Central memory CD8-positive, alpha-beta T cell (primary cell): ENCODE data around the gene OR3A2.
"Not testable (repeated sequence)": the region's sequence is repeated elsewhere in the genome, so short reads cannot be mapped to it uniquely, and the experiment has no call there.

Experiments used
- ATAC-seq: fragments of 150-1000 bp; cut with Tn5 transposase; replicated peaks from 2 replicates; pipeline ENCODE4 v1.10.0; 2022; ENCODE audit warnings: mild to moderate bottlenecking, moderate FRiP score, moderate number of reproducible peaks; ENCODE audit not compliant: poor library complexity, severe bottlenecking; ENCODE audit errors: extremely low read depth
- DNase-seq, 2 donors: peaks; one replicate each; pipeline ENCODE4 v3.0.0; 2021; ENCODE audit warnings: low spot score in 2 of 2
- H3K27ac Mint-ChIP-seq: one replicate; pipeline ENCODE4 v1.8.0; 2022; ENCODE audit warnings: low read depth, mild to moderate bottlenecking, moderate library complexity, mixed read lengths
- H3K27me3 Mint-ChIP-seq: one replicate; pipeline ENCODE4 v1.8.0; 2022; ENCODE audit warnings: mixed read lengths
- H3K36me3 Mint-ChIP-seq: one replicate; pipeline ENCODE4 v1.8.0; 2022; ENCODE audit warnings: mild to moderate bottlenecking, moderate library complexity, mixed read lengths; ENCODE audit not compliant: insufficient read depth
- H3K4me1 Mint-ChIP-seq: one replicate; pipeline ENCODE4 v1.8.0; 2022; ENCODE audit warnings: mixed read lengths
- H3K4me3 Mint-ChIP-seq: one replicate; pipeline ENCODE4 v1.8.0; 2022; ENCODE audit warnings: mild to moderate bottlenecking, moderate library complexity, mixed read lengths
- H3K9me3 Mint-ChIP-seq: one replicate; pipeline ENCODE4 v1.8.0; 2022; ENCODE audit warnings: mixed read lengths

Gene OR3A2

DNA sequence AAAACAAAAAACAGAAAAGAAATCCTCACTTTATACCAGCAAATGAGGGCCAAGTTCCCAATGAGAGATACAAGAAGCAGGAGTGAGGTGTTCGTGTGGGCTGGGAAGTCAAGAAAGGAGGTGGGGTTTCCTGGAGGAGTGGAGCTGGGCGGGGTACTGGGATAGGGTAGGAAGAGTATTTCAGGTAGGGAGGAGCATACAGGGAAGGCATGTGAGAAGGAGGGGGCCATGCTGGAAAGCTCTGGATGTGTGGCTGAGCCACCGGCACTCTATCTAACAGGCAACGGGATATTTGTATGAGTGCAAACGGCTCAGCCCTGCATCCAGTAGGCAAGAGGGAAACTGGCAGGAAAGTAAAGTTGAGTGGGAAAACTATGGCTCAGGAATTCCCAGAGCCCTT is 4.2 kb downstream of the OR3A2 start:
- Mint-ChIP-seq H3K36me3 (no peaks in the 10 kb centered on the region), H3K27ac (no peak overlapping the region), H3K9me3 (no peaks in the 10 kb centered on the region), H3K4me1 (no peaks in the 10 kb centered on the region), H3K4me3 (no peak overlapping the region), H3K27me3 (peaks cover 83% of the 10 kb centered on the region)
- ATAC-seq = no peak
- DNase-seq = no peak

DNA sequence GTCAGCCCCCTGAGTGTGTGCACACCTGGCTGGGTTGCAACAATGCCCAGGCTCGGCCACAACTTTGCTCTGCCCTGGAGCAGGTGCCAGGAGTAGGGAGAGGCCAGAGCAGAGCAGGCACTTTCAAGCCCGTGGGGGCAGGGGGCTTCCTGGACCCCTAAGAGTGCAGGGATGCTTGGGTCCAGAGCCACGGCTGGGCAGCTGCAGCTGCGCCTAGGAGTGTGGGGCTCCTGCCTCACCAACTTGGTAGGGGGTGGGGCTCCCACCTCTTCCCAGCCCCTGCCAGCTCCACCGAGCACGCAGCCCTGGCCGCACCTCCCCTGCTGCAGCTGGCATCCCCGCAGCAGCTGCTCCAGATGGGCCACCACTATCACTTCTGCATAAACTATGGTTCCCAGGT is 7.8 kb downstream of the OR3A2 start:
- DNase-seq (no peak), ATAC-seq (no peak)
- Mint-ChIP-seq H3K27me3 (peaks cover 70% of the 10 kb centered on the region), H3K4me3 (no peak overlapping the region), H3K36me3 (no peaks in the 10 kb centered on the region), H3K27ac (no peak overlapping the region), H3K4me1 (no peaks in the 10 kb centered on the region), H3K9me3 (no peaks in the 10 kb centered on the region)

DNA sequence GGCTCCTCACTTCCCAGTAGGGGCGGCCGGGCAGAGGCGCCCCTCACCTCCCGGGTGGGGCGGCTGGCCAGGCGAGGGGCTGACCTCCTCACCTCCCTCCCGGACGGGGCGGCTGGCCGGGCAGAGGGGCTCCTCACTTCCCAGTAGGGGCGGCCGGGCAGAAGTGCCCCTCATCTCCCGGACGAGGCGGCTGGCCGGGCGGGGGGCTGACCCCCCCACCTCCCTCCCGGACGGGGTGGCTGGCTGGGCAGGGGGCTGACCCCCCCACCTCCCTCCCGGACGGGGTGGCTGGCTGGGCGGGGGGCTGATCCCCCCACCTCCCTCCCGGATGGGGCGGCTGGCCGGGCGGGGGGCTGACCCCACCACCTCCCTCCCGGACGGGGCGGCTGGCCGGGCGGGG is 14.9 kb downstream of the OR3A2 start:
- H3K27me3 Mint-ChIP-seq = peaks cover 54% of the 10 kb centered on the region
- not testable (repeated sequence) for H3K4me3 Mint-ChIP-seq, ATAC-seq, H3K27ac Mint-ChIP-seq, H3K9me3 Mint-ChIP-seq, H3K4me1 Mint-ChIP-seq, H3K36me3 Mint-ChIP-seq, DNase-seq

DNA sequence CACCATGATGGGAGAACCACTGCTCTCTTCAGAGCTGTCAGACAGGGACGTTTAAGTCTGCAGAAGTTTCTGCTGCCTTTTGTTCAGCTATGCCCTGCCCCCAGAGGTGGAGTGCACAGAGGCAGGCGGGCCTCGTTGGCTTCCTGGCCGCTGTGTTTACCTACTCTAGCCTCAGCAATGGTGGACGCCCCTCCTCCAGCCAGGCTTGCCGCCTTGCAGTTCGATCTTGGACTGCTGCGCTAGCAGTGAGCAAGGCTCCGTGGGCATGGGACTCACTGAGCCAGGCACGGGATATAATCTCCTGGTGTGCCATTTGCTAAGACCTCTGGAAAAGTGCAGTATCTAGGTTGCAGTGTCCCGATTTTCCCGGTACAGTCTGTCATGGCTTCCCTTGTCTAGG is 43.3 kb downstream of the OR3A2 start:
- not testable (repeated sequence) for ATAC-seq, H3K36me3 Mint-ChIP-seq, H3K27ac Mint-ChIP-seq, H3K4me3 Mint-ChIP-seq, H3K4me1 Mint-ChIP-seq, H3K9me3 Mint-ChIP-seq, DNase-seq
- peaks cover 69% of the 10 kb centered on the region for H3K27me3 Mint-ChIP-seq

DNA sequence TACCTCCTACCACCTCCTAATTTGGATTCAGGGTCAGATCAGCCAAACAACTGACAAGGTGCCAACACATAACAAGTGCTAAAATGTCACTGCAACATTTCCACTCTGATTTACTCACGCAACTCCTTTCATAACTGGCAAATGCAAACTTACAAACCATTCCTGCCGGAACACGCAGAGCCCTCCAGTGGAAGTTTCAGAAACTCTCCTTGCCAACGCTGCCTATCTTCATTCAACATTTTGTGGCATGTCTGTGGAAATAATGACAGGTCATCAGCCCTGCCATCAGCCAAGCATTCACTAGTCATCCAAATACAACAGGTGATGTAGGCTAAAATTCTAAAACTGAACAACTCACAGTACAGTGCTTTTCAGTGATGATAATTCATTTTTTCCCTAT is 50.2 kb downstream of the OR3A2 start:
- H3K27ac Mint-ChIP-seq = no peak overlapping the region
- no peak for ATAC-seq
- H3K36me3 Mint-ChIP-seq = no peaks in the 10 kb centered on the region
- H3K4me3 Mint-ChIP-seq = no peak overlapping the region
- peaks cover 10% of the 10 kb centered on the region for H3K9me3 Mint-ChIP-seq
- DNase-seq = no peak
- no peaks in the 10 kb centered on the region for H3K4me1 Mint-ChIP-seq
- H3K27me3 Mint-ChIP-seq = peaks cover 51% of the 10 kb centered on the region

DNA sequence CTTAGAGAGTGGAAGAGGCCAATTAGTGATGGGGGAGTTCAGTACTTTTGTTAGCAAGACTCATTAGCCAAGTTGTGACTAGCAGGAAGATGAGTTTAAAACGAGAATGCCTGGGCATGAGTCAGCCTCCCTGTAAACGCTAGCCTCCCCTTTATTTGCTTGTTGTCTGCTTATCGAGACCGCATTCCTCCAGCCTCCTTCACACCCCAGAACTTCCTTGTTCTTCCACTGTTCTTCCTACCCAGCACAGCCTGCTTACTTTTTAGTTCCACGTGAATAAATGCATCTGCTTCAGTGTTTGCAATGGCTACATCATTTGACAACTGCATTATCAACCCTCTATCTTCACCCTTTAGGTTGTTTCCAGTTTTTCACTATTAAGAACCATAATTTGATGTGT is 67.8 kb downstream of the OR3A2 start:
- Mint-ChIP-seq H3K27me3 (peaks cover 28% of the 10 kb centered on the region), H3K4me3 (no peak overlapping the region), H3K9me3 (no peaks in the 10 kb centered on the region), H3K4me1 (no peaks in the 10 kb centered on the region), H3K27ac (no peak overlapping the region), H3K36me3 (no peaks in the 10 kb centered on the region)
- ATAC-seq = no peak
- no peak for DNase-seq

DNA sequence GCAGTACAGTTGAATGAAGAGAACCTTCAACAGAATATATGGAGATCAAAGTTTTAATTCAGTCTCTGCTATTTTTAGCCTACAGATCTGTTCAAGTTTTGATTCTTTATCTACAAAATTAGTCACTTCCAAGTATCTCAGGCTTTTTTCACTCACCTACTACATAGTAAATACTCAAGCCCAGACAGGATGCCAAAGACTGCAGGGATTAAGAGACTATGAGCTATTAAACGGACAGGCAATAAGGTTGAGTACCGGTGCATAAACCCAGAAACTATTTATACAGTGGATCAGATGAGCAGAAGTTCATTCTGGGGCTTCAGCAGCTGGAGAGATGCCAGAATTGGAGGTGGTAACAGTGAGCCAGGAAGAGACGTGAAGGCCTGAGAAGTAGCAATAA is 69.3 kb downstream of the OR3A2 start:
- ATAC-seq = no peak
- no peaks in the 10 kb centered on the region for H3K9me3 Mint-ChIP-seq
- no peak overlapping the region for H3K27ac Mint-ChIP-seq
- peaks cover 23% of the 10 kb centered on the region for H3K27me3 Mint-ChIP-seq
- no peaks in the 10 kb centered on the region for H3K36me3 Mint-ChIP-seq
- DNase-seq = no peak
- H3K4me1 Mint-ChIP-seq = no peaks in the 10 kb centered on the region
- no peak overlapping the region for H3K4me3 Mint-ChIP-seq

DNA sequence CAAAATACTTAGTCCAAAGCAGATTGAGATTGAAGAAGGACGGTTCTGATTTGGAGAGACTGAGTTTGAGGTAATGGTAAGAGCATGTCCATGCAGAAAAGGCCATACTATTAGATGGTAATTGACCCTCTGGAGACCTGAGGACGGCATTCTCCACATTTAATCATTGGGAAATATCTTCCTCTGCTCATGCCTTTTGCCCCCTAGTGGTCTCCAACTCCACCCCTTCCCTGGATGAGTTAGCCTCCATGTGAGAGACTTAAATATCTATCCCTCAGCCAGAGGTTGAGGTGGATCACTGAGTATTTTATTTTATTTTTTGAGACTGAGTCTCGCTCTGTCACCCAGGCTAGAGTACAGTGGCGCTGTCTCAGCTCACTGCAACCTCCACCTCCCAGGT is 77.5 kb downstream of the OR3A2 start:
- no peaks in the 10 kb centered on the region for H3K36me3 Mint-ChIP-seq
- no peak for DNase-seq
- no peaks in the 10 kb centered on the region for H3K4me1 Mint-ChIP-seq
- no peak overlapping the region for H3K4me3 Mint-ChIP-seq
- no peak overlapping the region for H3K27ac Mint-ChIP-seq
- no peak for ATAC-seq
- no peaks in the 10 kb centered on the region for H3K9me3 Mint-ChIP-seq
- peaks cover 45% of the 10 kb centered on the region for H3K27me3 Mint-ChIP-seq

DNA sequence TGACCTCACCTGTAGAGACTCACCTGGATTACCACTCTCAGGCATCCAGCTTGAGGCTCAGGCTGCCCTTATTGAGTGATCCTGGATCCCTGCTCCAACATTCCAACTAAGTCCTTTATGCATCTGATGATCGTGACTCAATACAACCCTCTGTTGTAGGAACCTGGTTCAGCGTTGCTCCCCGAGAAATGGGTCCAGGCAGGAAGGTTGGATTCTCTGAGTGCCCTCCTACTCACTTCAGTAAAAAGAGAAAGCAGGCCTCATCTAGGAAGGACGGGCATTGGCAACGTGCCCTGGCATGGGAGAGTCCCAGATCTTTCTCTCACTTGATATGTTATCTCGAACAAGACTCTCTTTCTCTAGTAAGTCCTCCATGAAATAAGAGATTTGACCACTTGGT is 87.8 kb downstream of the OR3A2 start, which contains the start of gene OR3A1:
Gene OR3A1, minus strand, starts transcription at position 101 of the 400 bp plus-strand sequence. CDS start 5,778 bp downstream, outside the sequence.
- DNase-seq = no peak
- peaks cover 3% of the 10 kb centered on the region for H3K36me3 Mint-ChIP-seq

DNA sequence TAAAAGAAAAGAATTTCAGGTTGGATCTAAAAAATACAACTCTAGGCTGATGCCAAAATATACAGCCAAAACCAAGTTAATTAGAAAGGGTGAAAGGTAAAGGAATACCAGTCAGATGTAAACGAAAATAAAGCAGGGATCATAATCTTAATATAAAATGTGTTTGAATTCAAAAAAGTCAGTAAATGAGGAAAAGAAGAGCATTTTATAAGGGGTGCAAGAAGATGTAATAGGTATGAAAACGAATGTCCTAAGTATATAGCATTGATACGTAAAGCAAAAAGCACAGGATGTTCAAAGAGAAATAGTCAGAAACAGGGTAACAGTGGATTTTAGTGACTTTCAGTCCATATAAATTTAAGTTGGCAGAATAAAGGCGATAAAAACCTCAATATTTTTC is 90.5 kb downstream of the OR3A2 start:
- ATAC-seq (no peak), DNase-seq (no peak)
- Mint-ChIP-seq H3K4me3 (no peak overlapping the region), H3K36me3 (peaks cover 2% of the 10 kb centered on the region), H3K9me3 (no peaks in the 10 kb centered on the region), H3K4me1 (no peaks in the 10 kb centered on the region), H3K27me3 (peaks cover 73% of the 10 kb centered on the region), H3K27ac (no peak overlapping the region)

More for the DNA sequence above, 87.8 kb downstream of the OR3A2 start, which contains the start of gene OR3A1:
- Mint-ChIP-seq H3K27ac (no peak within 1 kb of the TSS), H3K9me3 (no peaks in the 10 kb centered on the region), H3K4me3 (no peak within 1 kb of the TSS), H3K27me3 (peaks cover 63% of the 10 kb centered on the region), H3K4me1 (no peaks in the 10 kb centered on the region)
- ATAC-seq = no peak

DNA sequence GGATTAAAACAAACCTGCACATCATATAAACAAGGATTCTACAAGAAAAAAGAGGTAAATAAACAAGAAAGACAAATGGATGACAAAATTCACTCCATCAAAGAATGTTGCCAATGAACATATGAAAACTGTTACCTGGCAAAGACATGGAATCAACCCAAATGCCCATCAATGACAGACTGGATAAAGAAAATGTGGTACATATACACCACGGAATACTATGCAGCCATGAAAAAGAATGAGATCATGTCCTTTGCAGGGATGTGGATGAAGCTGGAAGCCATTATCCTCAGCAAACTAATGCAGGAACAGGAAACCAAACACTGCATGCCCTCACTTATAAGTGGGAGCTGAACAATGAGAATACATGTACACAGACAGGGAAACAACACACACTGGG is 92.6 kb downstream of the OR3A2 start:
- H3K36me3 Mint-ChIP-seq, H3K9me3 Mint-ChIP-seq, H3K4me3 Mint-ChIP-seq, ATAC-seq, H3K4me1 Mint-ChIP-seq, H3K27ac Mint-ChIP-seq, DNase-seq: not testable (repeated sequence)
- H3K27me3 Mint-ChIP-seq = peaks cover 88% of the 10 kb centered on the region

DNA sequence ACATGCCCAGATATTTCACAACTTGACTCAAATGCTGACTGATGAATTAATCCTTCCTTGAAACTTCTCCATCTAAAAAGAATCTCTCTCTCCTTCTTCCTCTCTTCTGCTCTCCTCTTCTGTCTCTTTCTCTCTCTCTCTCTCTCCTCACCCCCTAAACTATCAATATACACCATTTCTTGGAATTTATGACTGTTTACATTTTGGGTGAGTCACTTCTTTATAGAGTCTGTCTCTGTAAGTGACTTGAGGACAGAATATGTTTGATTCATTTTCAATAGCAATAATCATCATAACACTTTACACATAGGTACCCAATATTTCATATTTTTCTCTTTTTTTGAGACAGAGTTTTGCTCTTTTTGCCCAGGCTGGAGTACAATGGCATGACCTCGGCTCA is 103.2 kb downstream of the OR3A2 start:
- Mint-ChIP-seq H3K27me3 (peaks cover 49% of the 10 kb centered on the region), H3K9me3 (peaks cover 4% of the 10 kb centered on the region), H3K27ac (no peak overlapping the region), H3K4me3 (no peak overlapping the region), H3K4me1 (no peaks in the 10 kb centered on the region), H3K36me3 (no peaks in the 10 kb centered on the region)
- ATAC-seq (no peak), DNase-seq (no peak)

DNA sequence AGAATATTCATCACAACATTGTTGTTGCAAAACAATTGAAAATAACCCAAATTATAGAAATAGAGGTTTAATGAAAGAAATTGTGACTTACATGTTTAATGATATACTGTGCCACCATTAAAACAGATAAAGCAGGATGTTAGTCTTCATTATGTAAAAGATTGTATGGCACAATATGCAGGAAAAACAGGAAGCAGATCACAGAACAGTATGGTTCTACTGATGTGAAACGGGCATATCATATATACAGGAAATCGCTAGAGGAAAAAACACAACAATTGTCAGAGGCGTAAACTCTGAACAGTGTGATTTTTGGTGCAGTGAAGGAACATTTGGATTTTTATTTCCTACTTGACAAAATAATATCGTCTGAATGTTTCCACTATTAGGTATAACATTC is 110.0 kb downstream of the OR3A2 start:
- H3K27me3 Mint-ChIP-seq = peaks cover 34% of the 10 kb centered on the region
- H3K4me1 Mint-ChIP-seq = no peaks in the 10 kb centered on the region
- H3K4me3 Mint-ChIP-seq = no peak overlapping the region
- H3K27ac Mint-ChIP-seq = no peak overlapping the region
- H3K36me3 Mint-ChIP-seq = no peaks in the 10 kb centered on the region
- H3K9me3 Mint-ChIP-seq = peaks cover 10% of the 10 kb centered on the region
- no peak for DNase-seq
- no peak for ATAC-seq
